ENCODE results near the gene ADRA1B.

Gene ADRA1B

DNA sequence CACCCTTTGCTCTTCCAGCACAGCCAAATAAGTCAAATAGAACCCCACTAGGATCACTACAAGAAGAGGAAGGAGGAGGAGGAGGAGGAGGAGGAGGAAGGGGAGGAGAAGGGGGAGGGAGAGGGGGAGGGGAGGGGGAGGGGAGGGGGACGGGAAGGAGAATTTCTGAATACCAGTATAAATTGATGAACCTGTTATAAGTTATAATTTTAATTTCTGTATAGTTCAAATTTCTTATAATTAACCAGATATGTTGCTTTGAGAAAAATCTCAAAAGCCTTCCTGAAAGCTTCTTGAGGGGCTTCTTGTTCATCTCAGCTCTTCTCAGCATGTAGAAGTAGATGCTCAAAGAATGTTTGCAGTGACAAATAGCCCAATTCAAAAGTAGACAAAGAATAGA, 15.0 kb upstream of the ADRA1B start:
- H3K4me3 ChIP-seq = no peak overlapping the region
- no peak for DNase-seq (ENCODE audit: low spot score)
- H3K27ac ChIP-seq = no peak overlapping the region
- TF ChIP-seq, protein P1, sequence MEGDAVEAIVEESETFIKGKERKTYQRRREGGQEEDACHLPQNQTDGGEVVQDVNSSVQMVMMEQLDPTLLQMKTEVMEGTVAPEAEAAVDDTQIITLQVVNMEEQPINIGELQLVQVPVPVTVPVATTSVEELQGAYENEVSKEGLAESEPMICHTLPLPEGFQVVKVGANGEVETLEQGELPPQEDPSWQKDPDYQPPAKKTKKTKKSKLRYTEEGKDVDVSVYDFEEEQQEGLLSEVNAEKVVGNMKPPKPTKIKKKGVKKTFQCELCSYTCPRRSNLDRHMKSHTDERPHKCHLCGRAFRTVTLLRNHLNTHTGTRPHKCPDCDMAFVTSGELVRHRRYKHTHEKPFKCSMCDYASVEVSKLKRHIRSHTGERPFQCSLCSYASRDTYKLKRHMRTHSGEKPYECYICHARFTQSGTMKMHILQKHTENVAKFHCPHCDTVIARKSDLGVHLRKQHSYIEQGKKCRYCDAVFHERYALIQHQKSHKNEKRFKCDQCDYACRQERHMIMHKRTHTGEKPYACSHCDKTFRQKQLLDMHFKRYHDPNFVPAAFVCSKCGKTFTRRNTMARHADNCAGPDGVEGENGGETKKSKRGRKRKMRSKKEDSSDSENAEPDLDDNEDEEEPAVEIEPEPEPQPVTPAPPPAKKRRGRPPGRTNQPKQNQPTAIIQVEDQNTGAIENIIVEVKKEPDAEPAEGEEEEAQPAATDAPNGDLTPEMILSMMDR (IDR thresholded peaks at IDR 0.05) = no peak

DNA sequence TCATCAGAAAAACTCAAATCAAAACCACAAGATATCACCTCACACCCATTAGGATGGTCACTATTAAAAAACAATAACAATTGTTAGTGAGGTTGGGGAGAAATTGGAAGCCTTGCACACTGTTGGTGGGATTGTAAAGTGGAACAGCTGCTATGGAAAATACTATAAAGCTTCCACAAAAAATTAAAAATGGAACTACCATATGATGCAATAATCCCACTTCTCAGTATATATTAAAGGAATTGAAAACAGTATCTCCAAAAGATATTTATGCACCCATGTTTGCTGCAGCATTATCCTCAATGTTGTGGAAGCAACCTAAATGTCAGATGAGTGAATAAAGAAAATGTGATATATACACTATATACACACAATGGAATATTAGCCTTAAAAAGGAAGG, 14.5 kb upstream of the ADRA1B start:
- H3K4me3 ChIP-seq = no peak overlapping the region
- no peak overlapping the region for H3K27ac ChIP-seq
- TF ChIP-seq, protein P1 (IDR thresholded peaks at IDR 0.05) = no peak
- no peak for DNase-seq (ENCODE audit: low spot score)

DNA sequence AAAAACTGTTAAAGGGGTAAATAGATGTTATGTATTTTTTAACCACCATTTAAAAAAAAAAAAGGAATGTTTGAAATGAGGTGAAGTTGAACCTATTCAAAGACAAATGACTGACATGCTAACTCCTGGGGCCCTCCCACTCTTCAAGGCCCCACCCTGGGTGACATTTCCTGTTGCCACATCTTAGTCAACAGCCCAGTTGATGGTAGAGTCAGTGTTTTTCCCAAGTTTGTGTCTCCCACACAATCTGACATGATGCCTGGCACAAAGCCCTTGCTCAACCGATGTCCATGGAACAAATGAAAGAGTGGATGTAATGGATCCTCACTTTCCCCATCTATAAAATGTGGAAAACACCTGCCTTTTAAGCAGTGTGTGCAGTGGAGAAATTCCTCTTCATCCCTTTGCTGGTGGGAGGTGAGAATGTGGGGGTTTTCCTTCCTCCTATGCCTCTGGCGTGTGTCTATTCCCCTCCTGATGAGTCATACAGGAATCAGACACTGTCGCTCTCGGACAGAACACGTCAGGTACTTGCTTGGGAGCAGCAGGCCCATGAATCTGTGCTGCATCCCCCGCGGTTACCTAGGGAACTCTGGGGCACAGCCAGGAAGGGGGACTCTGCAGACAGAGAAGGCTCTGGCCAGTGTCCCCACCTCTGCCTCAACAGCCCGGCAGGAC, 13.7 kb upstream of the ADRA1B start:
- DNase-seq (ENCODE audit: low spot score) = no peak
- no peak overlapping the region for H3K4me3 ChIP-seq
- H3K27ac ChIP-seq = no peak overlapping the region
- TF ChIP-seq, protein P1 (IDR thresholded peaks at IDR 0.05) = no peak

DNA sequence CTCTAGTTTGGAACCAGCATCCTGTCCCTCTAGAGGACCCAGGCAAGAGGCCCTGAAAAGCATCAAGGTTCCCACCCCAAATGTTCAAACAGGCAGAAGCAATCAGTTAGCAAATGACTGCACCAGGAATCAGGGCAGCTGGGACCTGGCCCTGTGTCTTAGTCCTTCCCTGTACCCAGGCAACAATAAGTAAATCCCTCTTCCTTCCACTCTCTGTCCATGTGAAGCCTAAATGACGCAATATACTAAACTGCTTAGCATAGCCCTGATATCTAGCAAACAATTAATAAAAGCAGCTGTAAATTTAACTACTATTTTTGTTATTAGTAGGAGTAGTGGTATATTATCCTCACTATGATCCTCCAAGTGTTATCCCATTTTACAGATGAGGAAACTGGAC, 13.2 kb upstream of the ADRA1B start:
- no peak overlapping the region for H3K4me3 ChIP-seq

DNA sequence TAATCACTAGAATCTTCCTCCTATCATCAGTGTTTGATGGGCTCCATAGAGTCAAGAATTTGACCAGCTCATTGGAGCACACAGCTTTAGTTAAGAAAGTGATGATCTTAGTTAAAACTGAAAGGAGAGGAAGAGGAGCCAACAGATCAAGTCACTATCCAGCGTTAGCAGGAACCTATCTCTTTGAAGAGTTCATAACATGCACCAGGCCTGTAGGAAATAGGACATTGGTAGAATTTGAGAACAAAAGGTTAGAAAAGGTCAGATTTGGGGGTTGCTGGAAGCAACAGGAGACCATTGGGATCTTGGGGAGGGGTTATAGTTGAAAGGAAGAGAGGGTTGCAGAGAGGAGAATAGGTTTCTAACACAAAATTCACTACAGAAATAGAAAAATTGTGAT, 11.4 kb upstream of the ADRA1B start:
- Histone ChIP-seq H3K27ac (no peak overlapping the region), H3K4me3 (no peak overlapping the region)
- no peak for DNase-seq (ENCODE audit: low spot score)
- TF ChIP-seq, protein P1 (IDR thresholded peaks at IDR 0.05) = no peak

More for the DNA sequence above, 13.2 kb upstream of the ADRA1B start:
- no peak for DNase-seq (ENCODE audit: low spot score)
- H3K27ac ChIP-seq = no peak overlapping the region
- TF ChIP-seq, protein P1 (IDR thresholded peaks at IDR 0.05) = no peak

DNA sequence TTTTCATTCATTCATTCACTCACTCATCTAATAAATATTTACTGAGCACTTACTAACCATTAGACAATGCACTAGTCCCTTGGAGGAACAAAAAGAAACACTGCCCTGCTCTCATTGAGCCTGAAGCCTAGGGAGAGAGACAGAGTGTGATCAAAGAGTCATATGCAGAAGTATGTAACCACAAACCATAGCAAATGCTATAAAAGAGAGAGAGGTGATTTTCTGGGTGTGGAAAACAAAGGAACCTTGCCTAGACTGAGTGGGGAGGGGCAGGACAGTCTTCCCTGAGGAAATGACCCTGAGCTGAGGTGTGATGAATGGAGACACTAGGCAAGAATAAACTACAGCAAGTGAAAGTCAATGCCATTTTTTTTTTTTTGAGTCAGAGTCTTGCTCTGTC, 10.8 kb upstream of the ADRA1B start:
- H3K27ac ChIP-seq = no peak overlapping the region
- TF ChIP-seq, protein P1 (IDR thresholded peaks at IDR 0.05) = no peak
- no peak overlapping the region for H3K4me3 ChIP-seq
- DNase-seq (ENCODE audit: low spot score) = no peak

DNA sequence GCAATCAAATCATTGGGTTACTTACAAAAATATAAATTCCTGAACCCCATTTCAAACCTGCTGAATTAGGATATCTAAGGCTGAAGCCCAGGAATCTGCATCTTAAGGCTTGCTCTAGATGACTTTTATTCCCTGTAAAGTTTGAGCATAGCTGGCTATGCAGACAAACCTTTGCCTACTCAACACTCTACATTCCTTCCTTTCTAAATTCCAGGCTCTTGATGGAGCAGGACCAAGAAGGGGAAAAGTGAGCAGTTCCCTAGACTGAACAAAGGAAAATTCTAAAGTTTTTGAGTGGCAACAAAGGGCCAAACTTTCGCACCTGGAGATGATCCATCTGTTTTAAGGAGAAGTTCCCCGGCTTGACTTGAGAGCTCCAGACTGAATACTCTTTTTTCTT, 9.8 kb upstream of the ADRA1B start:
- no peak overlapping the region for H3K27ac ChIP-seq
- DNase-seq (ENCODE audit: low spot score) = no peak
- no peak overlapping the region for H3K4me3 ChIP-seq
- TF ChIP-seq, protein P1 (IDR thresholded peaks at IDR 0.05) = no peak

Data from coronary artery (tissue), 2 donors.